ENCODE data around the gene JAKMIP1. TPM values are rescaled to one million over a fixed set of nuclear protein-coding genes. Genes with fewer than 3 reads are reported as not detected.

Gene JAKMIP1
- total RNA-seq, 1 donor from 2014 or later: not detected

DNA sequence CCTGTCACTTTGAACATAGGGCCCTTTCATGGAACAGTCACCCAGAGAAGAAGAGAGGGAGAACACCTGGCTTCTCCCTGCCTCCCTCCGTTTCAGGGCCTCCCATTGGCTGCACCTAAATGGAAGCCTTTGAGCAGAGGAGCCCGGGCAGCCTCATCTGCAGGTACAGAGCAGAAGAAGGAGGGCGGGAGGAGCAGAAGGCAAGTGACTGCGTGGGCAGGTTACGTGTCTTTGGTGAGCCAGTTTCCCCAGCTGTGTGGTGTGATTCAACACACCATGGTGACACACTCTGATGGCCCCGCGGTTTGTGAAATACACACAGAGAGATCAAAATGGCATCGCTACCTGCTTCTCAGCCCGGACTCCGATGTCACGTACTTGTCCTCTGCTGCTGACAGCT is 182.5 kb downstream of the JAKMIP1 start:
- no peak for TF ChIP-seq CTCF (IDR thresholded peaks at IDR 0.05; ENCODE audit: insufficient read depth, low read length, poor library complexity, severe bottlenecking)
- Histone ChIP-seq H3K27me3 (ENCODE audit: control insufficient read depth, insufficient read depth, low read length) (peaks cover 2% of the 10 kb centered on the region), H3K36me3 (ENCODE audit: control insufficient read depth, insufficient read depth, low read length) (no peaks in the 10 kb centered on the region), H3K4me3 (ENCODE audit: low read depth, low read length) (no peak overlapping the region)
- DNase-seq (ENCODE audit: low read depth): no peak

DNA sequence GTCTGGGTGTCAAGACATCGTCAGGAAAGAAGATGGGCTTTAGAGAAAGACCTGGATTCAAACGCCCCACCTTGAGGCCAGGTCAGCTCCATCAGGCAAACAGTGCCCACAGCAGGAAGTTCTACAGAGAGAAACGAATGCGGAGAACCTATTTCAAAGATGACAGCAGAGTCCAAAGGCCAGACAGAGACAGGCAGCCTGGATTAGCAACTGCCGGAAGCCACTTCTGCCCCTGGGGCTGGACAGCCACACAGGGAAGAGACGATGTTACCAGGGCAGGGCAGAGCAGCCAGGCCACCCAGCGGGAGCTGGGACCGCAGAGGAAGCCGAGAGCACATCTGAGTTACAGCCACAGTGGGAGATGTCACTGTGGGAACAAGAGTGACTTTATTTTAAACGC is 183.3 kb downstream of the JAKMIP1 start:
- no peak for DNase-seq (ENCODE audit: low read depth)
- Histone ChIP-seq H3K27me3 (ENCODE audit: control insufficient read depth, insufficient read depth, low read length) (peaks cover 2% of the 10 kb centered on the region), H3K4me3 (ENCODE audit: low read depth, low read length) (no peak overlapping the region), H3K36me3 (ENCODE audit: control insufficient read depth, insufficient read depth, low read length) (no peaks in the 10 kb centered on the region)
- no peak for TF ChIP-seq CTCF (IDR thresholded peaks at IDR 0.05; ENCODE audit: insufficient read depth, low read length, poor library complexity, severe bottlenecking)

DNA sequence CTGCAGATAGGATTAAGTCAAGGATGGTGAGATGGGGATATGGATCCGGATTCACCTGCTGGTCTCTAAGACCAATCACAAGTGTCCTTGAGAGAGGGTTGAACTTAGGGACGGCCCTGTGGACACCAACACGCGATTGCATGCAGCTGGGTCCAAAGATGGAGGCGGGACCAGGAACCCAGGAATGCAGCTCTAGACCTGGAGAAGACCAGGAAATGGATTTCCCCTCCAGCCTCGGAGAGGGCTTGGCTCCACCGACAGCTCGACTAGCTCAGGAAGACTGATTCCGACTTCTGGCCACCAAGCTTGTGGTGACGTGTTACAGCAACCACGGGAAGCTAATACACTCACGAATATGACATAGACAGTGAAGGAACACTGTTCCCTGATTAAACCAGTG is 186.8 kb downstream of the JAKMIP1 start:
- H3K36me3 ChIP-seq (ENCODE audit: control insufficient read depth, insufficient read depth, low read length): no peaks in the 10 kb centered on the region
- no peak overlapping the region for H3K4me3 ChIP-seq (ENCODE audit: low read depth, low read length)
- DNase-seq (ENCODE audit: low read depth): no peak
- H3K27me3 ChIP-seq (ENCODE audit: control insufficient read depth, insufficient read depth, low read length): peaks cover 8% of the 10 kb centered on the region
- no peak for TF ChIP-seq CTCF (IDR thresholded peaks at IDR 0.05; ENCODE audit: insufficient read depth, low read length, poor library complexity, severe bottlenecking)

DNA sequence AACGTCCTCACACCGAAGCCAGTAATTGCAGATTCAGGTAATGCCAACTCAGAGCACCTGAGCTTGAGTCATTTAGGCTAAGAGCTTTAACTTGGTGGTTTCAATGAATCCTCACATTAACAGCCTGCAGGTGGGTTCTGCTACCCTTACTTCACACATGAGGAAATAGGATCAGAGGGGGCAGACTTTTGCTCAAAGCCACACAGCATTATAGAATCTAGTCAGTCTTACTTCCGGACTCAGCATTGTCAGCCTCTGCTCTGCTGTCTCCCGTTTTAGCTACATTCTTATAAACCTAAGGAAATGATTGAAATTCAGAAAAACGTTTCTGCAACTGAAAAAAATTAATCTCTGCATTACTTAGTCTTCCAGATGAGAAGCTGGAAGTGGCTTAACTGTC is 188.1 kb downstream of the JAKMIP1 start:
- peaks cover 12% of the 10 kb centered on the region for H3K27me3 ChIP-seq (ENCODE audit: control insufficient read depth, insufficient read depth, low read length)
- TF ChIP-seq CTCF (IDR thresholded peaks at IDR 0.05; ENCODE audit: insufficient read depth, low read length, poor library complexity, severe bottlenecking): no peak
- no peak for DNase-seq (ENCODE audit: low read depth)
- H3K36me3 ChIP-seq (ENCODE audit: control insufficient read depth, insufficient read depth, low read length): no peaks in the 10 kb centered on the region
- no peak overlapping the region for H3K4me3 ChIP-seq (ENCODE audit: low read depth, low read length)

- Histone ChIP-seq H3K36me3 (ENCODE audit: control insufficient read depth, insufficient read depth, low read length) (no peaks in the 10 kb centered on the region), H3K4me3 (ENCODE audit: low read depth, low read length) (no peak overlapping the region), H3K27me3 (ENCODE audit: control insufficient read depth, insufficient read depth, low read length) (peaks cover 12% of the 10 kb centered on the region)
- TF ChIP-seq CTCF (IDR thresholded peaks at IDR 0.05; ENCODE audit: insufficient read depth, low read length, poor library complexity, severe bottlenecking): no peak
- no peak for DNase-seq (ENCODE audit: low read depth)
These were observed 188.7 kb downstream of the JAKMIP1 start for GRCh38 chr4:6011686-6012085.

- Histone ChIP-seq H3K4me3 (ENCODE audit: low read depth, low read length) (no peak overlapping the region), H3K27me3 (ENCODE audit: control insufficient read depth, insufficient read depth, low read length) (peaks cover 12% of the 10 kb centered on the region), H3K36me3 (ENCODE audit: control insufficient read depth, insufficient read depth, low read length) (no peaks in the 10 kb centered on the region)
- no peak for DNase-seq (ENCODE audit: low read depth)
- TF ChIP-seq CTCF (IDR thresholded peaks at IDR 0.05; ENCODE audit: insufficient read depth, low read length, poor library complexity, severe bottlenecking): no peak
These were observed 189.1 kb downstream of the JAKMIP1 start for GRCh38 chr4:6011271-6011671.

All from kidney epithelial cell (primary cell).